Measurements from ENCODE around the gene CCK.

Gene CCK, protein sequence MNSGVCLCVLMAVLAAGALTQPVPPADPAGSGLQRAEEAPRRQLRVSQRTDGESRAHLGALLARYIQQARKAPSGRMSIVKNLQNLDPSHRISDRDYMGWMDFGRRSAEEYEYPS

DNA sequence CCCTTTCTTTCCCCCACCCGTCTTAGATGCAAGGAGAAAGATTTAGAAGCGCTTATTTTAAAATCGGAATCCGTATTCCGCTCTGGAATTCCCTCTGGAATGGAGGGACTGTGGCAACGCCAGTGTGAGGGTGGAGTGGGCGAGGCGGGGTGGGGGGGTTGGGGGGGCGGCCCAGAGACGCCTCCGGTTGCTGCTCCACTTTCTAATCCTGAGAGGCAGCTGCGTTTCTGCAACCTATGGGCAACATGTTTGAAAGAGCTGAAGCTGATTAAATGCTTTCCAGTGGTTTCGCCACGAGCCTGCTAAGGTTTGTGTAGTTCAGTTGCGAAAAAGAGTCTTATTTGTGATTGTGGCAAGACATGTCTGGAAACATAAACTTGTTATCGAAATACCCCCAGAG lies at the start of gene CCK:
Gene CCK (minus strand): TSS at position 101 of the 400 bp plus-strand sequence. CDS start 2,555 bp downstream, outside the sequence.
- H3K4me3 ChIP-seq (ENCODE audit: low read depth, low read length), result no peak within 1 kb of the TSS
- TF ChIP-seq, protein P1, sequence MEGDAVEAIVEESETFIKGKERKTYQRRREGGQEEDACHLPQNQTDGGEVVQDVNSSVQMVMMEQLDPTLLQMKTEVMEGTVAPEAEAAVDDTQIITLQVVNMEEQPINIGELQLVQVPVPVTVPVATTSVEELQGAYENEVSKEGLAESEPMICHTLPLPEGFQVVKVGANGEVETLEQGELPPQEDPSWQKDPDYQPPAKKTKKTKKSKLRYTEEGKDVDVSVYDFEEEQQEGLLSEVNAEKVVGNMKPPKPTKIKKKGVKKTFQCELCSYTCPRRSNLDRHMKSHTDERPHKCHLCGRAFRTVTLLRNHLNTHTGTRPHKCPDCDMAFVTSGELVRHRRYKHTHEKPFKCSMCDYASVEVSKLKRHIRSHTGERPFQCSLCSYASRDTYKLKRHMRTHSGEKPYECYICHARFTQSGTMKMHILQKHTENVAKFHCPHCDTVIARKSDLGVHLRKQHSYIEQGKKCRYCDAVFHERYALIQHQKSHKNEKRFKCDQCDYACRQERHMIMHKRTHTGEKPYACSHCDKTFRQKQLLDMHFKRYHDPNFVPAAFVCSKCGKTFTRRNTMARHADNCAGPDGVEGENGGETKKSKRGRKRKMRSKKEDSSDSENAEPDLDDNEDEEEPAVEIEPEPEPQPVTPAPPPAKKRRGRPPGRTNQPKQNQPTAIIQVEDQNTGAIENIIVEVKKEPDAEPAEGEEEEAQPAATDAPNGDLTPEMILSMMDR (IDR thresholded peaks at IDR 0.05; ENCODE audit: borderline replicate concordance, insufficient read depth, low read depth, low read length), result no peak

DNA sequence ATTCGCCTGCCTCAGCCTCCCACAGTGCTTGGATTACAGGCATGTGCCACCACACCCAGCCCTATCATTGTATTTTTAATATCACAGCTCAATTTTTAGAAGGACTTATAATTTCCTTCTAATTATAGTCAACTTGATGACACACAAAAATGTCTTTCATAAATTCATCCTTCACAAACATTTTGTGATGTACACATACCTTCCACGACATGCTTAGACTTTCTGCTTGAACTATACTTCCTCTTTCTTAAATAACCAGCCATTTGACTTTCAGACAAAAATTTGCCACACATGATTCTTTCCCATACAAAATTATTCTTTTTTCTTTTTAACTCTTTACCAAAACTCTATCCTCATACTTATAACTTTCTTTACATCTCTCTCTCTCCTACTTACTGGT lies 48.4 kb upstream of the CCK start:
- H3K4me3 ChIP-seq (ENCODE audit: low read depth, low read length), result no peak overlapping the region
- TF ChIP-seq, protein P1 (IDR thresholded peaks at IDR 0.05; ENCODE audit: borderline replicate concordance, insufficient read depth, low read depth, low read length), result no peak

DNA sequence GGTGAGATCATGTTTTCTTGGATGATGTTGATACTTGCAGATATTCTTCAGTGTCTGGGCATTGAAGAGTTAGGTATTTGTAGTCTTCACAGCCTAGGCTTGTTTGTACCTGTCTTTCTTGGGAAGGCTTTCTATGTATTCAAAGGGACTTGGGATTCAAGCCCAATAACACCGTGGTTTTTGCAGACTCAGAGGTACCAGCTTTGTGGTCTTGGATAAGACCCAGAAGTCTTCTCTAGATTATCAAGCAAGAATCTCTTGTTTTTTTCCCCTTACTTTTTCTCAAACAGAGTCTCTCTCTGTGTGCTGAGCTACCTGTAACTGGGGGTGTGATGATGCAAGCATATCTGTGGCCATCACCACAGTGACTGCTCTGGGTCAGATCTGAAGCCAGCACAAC lies 42.7 kb upstream of the CCK start:
- no peak overlapping the region for H3K4me3 ChIP-seq (ENCODE audit: low read depth, low read length)
- TF ChIP-seq, protein P1 (IDR thresholded peaks at IDR 0.05; ENCODE audit: borderline replicate concordance, insufficient read depth, low read depth, low read length), result no peak

DNA sequence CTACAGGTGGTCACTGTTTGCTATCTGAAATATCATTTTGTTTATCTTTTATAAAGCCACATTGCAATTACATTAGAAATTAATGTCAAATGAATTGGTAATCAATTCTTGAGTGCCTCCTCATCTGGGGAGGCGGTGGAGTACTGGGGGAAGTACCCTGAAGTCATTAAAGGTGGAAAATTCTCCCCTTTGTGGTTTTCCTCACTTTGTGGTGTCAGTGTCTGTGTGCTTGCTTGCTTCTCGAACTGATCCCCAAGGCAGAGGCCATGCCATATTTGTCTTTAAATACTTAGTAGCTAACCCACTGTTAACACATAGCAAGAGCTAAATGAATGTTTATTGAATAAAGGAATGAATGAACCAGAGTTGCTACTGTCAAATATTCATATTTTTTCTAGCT lies 40.5 kb upstream of the CCK start:
- no peak overlapping the region for H3K4me3 ChIP-seq (ENCODE audit: low read depth, low read length)
- TF ChIP-seq, protein P1 (IDR thresholded peaks at IDR 0.05; ENCODE audit: borderline replicate concordance, insufficient read depth, low read depth, low read length), result no peak

DNA sequence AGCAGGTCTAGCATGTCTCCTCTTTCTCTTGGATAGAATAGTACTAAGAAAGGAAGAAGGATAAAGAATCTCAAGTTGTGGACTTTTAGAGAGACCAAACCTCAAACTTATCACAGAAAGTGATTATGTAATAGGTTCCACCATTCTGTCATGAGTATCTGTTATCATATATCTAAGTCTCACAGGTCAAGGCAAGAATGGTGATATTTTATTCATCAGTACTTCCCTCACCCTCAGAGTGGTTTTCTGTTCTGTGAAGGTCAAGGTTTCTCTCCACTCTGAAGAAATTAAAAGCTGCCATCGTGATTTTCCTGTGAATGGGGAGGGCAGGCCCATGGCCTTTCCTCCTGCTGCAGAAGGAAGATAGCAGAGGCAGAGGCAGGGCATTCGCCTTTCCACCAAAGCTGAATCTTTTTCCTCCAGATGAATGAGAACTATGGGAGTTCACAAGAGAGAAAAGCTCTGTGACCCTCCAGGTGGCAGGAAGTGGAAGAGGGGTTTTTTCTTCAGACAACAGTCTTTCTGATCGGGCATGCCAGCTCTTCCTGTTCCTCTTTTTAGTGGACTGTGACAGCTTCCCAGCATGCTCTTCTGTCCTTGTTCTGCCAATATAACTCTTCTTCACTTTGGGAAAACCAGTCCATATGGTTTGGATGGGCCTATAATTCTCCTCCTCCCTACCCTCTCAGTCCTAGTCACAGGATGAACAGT lies 37.1 kb upstream of the CCK start:
- H3K4me3 ChIP-seq (ENCODE audit: low read depth, low read length), result no peak overlapping the region
- TF ChIP-seq, protein P1 (IDR thresholded peaks at IDR 0.05; ENCODE audit: borderline replicate concordance, insufficient read depth, low read depth, low read length), result no peak

DNA sequence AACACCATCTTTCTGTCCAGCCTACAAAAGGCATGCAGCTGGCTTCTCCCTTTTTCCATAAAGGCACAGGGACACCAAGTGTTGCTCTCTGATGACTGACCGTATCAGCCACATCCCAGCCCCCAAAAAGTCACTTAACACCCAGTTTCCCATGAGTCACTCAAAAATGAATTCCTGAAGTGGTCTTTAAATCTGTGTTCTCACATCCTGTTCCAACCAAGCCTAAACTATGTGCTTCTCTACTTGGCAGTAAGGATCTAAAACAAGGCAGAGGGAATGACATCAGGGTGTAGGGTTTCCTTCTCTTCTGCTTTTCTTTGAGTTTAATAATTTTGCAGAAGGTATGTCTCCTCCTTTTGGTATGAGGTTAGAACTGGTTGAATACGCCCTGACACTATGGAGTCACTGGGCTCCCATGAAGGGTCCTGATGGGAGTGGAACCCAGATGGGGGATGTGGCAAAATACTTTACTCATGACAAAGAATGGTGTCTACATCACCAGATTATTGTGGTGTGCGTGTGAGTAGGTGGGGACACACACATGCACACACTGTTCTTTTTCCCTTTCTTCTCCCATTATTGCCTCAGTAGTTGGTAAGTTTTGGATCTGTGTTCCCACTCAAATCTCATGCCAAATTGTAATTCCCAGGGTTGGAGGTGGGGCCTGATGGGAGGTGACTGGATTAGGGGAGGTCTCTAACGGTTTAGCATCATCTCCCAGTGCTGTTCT lies 35.6 kb upstream of the CCK start:
- H3K4me3 ChIP-seq (ENCODE audit: low read depth, low read length), result no peak overlapping the region
- TF ChIP-seq, protein P1 (IDR thresholded peaks at IDR 0.05; ENCODE audit: borderline replicate concordance, insufficient read depth, low read depth, low read length), result no peak
